ENCODE data around the gene ASPRV1.

The ASPRV1 gene

DNA sequence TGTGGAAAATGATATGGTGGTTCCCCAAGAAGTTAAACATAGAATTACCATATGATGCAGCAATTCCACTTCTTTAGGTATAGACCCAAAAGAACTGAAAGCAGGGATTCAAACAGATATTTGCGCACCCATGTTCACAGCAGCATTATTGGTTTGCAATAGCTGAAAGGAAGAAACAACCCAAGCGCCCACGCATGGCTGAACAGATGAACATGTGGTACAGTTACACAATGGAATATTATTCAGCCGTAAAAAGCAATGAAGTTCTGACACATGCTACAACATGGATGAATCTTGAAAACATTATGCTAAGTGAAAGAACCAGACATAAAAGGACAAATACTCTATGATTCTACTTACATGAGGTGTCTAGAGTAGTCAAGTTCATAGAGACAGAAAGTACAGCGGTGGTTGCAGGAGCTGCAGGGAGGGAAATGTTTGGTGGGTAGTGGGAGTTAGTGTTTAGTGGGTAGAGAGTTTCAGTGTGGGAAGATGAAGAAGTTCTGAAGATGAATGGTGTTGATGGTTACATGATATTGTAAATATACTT is 26.7 kb upstream of the ASPRV1 start:
- DNase-seq = no peak

DNA sequence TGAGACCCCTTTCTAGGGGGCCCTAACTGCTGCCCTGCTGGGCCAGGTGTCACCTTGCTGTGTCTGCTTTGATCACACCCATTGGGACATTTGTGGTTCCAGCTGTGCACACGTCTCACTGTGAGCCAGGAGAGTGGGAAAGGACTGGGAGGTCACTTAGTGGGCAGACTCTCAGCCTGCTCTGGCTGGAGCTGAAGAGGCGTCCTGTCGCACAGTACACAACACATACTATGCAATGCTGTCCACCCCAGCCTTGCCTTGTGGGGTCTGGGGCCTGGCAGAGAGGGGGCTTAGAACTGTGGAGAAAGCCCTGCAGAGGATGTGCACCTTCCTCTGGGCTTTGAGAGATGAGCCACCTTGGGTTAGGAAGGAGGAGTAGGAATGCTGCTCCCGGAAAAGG is 25.3 kb upstream of the ASPRV1 start:
- no peak for DNase-seq

GRCh38 chr2:69985688-69986087 is 24.3 kb upstream of the ASPRV1 start:
- no peak for DNase-seq

DNA sequence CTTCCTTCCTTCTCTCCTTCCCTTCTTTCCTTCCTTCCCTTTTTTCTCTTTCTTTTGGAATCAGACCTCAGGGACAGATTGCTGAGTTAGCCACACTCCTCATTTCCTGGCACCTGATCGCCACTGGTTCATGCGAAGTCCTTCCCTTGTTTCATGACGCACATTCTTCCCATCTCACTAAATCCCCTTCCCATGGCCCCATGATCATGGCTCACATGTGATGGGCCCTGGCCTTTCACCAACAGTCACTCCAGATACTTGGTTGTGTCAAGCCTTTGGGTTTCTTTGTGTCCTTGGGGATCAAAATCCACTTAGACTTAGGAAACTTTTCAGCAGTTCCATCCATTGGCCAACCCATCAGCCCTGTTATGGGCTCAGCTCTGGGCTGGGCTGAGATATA is 23.8 kb upstream of the ASPRV1 start:
- DNase-seq = no peak

- no peak for DNase-seq
These were observed 22.0 kb upstream of the ASPRV1 start for GRCh38 chr2:69983392-69983966.

GRCh38 chr2:69979902-69980807 is 18.7 kb upstream of the ASPRV1 start:
- no peak for DNase-seq

DNA sequence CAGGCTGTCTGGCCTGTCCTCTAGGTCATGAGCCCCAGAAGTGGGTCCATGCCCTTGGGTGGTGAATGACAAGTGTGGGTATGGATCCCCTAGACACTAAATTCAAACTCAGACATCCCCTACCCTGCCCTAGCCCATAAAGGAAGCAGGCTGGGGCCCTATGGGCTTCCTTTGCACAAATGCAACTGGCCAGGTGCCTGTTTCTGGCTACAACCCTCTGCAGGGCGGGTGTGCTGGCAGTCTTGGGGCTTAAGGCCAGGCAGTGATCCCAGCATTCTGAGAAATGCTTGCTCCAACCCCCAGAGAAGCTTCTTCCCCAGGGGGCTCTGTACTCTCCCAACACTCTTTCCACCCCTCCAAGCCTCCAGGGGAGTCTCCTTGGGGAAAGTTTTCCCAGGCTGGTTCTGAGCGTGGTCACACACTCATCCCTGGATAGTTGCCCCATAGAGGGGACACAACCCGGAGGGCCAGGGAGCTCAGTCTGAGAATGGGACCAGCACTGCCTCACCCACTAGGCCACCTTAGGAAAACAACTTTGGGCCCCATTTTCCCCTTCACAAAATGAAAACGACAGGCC is 16.6 kb upstream of the ASPRV1 start:
- no peak for DNase-seq

DNA sequence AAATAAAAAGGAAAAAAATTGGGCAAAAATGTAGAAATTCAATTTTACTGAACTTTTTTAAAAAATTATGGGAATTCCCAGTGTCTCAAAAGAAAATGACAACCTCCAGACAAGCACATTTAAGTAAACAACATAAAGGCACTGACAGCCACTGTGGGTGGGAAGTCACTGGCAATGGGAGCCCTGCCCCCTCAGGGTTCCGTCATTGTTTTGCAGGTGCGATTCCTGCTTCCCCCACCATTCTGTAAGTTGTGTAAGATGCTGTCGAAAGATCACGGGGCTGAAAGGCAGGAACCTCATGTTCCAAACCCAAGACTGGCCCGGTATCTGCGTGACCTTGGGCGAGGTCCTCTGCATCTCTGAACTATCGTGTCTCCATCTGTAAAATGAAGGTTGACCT is 15.8 kb upstream of the ASPRV1 start:
- DNase-seq = no peak

DNA sequence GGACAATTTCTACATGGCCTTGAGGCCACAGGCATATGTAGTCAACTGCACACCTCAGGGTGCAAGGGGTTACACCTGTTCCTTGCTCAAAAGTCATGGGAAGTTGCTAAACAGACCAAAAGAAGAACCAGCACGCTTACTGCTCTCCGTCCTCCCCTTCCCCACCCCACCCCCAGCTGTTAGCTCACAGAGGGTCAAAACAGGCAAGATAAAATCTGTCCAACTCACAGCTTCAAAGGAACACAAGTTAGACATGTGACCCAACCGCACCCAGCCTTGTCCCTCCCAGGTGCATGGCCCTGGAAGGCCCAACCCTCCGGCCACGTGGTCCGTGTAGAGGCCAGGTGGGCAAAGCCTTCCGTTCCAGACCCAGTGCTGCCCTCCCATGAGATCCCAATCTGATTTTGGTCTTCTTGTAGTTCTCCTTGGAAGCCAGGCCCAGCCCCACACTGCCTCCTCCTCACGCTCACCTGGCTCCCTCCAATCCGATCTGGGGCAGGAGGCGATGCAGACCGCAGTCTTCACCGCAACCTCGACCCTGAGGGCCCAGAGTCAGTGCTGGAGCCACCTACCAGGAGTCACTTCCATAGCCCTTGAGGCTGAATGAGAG is 14.5 kb upstream of the ASPRV1 start:
- DNase-seq = no peak

- no peak for DNase-seq
These were observed 13.9 kb upstream of the ASPRV1 start for GRCh38 chr2:69975136-69975852.

GRCh38 chr2:69973335-69973735 is 11.9 kb upstream of the ASPRV1 start:
- no peak for DNase-seq

- DNase-seq = no peak
These were observed 11.4 kb upstream of the ASPRV1 start for GRCh38 chr2:69972822-69973221.

- DNase-seq = no peak
These were observed 8.6 kb upstream of the ASPRV1 start for GRCh38 chr2:69969991-69970390.

DNA sequence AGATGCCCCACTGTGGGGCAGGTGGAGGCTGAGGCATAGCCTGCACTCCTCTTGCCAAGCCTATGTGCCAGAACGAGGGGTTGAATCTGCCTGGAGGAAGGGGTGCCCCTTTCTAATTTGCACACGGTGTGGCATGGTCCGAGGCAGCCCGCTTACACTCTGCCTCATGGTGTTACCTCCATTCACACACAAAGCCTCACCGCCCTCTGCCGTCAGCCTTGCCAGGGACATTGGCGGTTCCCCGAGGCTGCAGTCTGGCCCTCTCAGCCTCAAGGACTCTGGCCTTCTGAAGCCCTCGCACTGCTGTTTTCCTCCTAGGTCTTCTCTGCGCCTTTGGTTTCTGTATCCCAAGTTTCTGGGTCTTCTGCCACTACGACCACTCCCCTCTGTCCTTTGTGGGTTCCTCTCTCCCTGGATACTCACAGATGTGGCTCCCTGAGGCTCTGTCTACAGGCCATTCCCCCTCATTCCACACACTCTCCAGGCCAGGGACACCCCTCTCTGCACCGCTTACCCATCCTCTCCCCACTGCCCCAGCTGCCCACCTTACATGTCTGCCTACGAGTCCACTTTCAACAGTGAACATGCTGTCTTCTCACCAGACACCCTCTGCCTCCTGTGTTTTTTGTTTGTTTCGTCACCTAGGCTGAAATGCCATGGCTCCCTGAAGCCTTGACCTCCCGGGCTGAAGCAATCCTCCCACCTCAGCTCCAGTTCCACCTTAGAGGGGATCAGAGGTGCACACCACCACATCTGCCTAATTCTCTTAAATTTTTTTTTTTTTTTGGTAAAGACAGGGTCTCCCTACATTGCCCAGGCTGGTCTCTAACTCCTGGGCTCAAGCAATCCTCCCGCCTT is 7.9 kb upstream of the ASPRV1 start:
- no peak for DNase-seq

- no peak for DNase-seq
These were observed 7.2 kb upstream of the ASPRV1 start for GRCh38 chr2:69968609-69969008.

GRCh38 chr2:69966496-69966895 is 5.1 kb upstream of the ASPRV1 start:
- DNase-seq = no peak

GRCh38 chr2:69965756-69966445 is 4.5 kb upstream of the ASPRV1 start:
- DNase-seq = no peak

GRCh38 chr2:69964353-69964841 is 3.0 kb upstream of the ASPRV1 start:
- DNase-seq = no peak

DNA sequence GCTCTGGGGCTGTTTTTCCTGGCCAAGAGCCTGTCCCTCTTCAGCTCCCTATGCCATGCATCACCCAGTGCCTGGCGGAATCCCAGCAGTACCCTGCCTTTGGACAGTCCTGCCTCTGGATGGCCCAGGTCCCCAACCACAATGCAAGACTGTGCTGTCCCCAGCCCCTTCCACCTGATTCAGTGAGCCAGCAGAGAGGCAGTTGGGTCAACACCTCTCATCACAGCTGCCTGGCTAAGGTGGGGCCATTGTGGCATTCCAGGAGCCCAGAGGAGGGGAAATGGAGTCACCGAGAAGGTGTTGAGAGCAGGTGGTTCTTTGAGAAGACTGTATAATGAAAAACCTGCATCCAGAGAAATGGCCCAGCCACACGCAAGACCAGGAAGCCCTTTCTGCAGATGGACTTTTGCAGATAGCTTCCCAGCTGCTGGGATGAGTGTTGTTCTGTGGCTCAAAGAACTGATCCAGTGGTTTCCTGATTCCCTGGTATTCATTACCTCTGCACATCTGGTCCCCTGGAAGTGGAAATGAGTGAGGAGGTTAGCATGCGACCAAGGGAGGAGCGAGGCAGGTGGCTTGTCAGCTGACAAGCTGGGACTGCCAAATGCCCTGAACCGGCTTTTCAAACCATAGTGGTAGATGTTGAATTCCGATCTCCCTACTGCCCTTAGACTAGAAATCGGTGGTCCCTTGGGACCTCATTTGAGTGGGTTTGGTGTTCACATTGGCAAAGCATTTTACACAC is 1.7 kb upstream of the ASPRV1 start:
- DNase-seq = no peak

GRCh38 chr2:69960821-69961220 is 610 bp downstream of the ASPRV1 start:
- no peak for DNase-seq

Measured in SHP77 (cell line).